Right forelimb (tissue), 1 donor: ENCODE results near the gene RILPL1.
"Not testable (repeated sequence)": the region's sequence is repeated elsewhere in the genome, so short reads cannot be mapped to it uniquely, and the experiment has no call there.

Experiments used
- DNase-seq: peaks from one replicate; pipeline ENCODE4 v3.0.0-alpha.2; 2018

The RILPL1 gene

DNA sequence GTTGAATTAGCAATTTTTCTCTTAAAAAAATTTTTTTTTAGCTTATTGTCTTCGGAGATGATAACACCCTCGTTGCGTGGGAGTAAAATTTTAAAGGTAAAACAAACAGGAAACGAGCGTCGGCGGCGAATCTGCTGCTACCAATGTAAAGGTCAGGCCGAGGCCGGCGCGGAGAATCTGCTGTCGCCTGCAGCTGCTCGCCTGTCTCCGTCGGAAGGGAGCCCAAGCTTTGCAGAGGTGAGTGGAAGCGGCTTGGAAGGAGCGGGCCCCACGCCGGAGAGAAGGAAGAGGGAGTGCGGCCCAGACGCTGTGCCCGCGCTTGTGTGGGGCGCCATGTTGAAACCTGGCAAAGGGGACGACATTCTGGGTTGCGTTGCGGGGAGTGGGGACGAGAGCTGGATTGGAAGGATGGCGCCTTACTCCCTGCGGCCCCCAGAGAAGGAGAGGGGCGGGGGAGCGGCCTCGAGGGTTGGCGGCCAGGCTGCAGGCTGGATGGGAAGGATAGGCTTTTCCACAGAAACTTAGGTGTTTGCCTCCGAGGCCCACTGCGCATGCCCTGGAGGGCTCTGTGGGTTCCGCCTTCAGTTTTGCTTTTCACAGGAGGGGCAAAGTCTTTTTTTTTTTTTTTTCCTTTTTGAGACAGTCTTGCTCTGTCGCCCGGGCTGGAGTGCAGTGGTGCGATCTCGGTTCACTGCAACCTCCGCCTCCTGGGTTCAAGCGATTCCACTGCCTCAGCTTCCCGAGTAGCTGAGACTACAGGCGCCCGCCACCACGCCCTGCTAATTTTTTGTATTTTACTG is 75.3 kb downstream of the RILPL1 start, which contains the start of gene SNRNP35:
Gene SNRNP35, plus strand, starts transcription at position 160 of the 800 bp plus-strand sequence. CDS start 7,402 bp downstream, outside the sequence.
- DNase-seq: peak; percentile 92

DNA sequence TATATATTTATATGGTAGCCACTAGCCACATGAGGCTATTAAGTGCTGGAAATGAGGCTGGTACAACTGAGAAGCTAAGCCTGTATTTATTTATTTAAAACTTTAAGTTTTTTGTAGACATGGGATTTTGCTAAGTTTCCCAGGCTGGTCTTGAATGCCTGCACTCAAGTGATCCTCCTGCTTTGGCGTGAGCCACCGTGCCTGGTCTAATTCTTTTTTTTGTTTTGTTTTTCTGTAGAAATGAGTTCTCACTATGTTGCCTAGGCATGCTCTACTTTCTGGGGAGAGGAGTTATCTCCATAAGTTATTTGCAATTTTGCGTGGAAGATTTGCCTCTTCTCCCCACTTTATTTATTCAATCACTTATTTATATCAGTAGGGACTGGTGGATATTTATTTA is 80.4 kb downstream of the RILPL1 start:
- no peak for DNase-seq

DNA sequence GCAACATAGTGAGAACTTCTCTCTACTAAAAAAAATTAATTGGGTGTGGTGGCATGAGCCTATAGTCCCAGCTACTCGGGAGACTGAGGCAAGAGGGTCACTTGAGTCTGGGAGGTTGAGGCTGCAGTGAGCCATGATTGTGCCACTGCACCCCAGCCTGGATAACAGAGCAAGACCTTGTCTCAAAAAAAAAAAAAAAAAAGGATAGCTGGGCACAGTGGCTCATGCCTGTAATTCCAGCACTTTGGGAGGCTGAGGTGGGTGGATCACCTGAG is 81.3 kb downstream of the RILPL1 start:
- DNase-seq: not testable (repeated sequence)

DNA sequence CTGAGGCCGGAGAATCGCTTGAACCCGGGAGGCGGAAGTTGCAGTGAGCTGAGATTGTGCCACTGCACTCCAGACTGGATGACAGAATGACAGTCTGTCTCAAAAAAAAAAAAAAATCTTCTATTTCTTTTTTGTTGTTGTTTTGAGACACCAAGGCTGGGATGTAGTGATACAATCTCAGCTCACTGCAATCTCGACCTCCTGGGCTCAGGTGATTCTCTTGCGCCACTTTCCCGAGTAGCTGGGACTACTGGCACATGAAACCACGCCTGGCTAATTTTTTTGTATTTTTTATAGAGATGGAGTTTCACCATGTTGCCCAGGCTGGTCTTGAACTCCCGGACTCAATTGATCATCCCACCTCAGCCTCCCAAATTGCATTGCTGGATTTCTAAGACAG is 82.9 kb downstream of the RILPL1 start:
- no peak for DNase-seq

DNA sequence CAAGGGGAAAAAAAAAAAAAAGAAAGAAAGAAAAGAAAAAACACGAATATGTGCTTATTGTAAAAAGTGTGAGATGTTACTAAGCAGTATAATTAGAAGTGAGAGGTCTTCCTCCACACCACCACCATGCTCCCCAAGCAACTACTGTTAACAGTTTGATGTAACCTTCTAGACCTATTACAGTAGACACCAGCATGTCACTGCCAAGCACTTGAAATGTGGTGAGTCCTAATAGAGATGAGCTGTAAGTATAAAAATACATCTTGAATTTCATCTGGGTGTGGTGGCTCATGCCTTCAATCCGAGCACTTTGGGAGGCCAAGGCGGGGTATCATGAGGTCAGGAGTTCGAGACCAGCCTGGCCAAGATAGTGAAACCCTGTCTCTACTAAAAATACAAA is 83.7 kb downstream of the RILPL1 start:
- no peak for DNase-seq

DNA sequence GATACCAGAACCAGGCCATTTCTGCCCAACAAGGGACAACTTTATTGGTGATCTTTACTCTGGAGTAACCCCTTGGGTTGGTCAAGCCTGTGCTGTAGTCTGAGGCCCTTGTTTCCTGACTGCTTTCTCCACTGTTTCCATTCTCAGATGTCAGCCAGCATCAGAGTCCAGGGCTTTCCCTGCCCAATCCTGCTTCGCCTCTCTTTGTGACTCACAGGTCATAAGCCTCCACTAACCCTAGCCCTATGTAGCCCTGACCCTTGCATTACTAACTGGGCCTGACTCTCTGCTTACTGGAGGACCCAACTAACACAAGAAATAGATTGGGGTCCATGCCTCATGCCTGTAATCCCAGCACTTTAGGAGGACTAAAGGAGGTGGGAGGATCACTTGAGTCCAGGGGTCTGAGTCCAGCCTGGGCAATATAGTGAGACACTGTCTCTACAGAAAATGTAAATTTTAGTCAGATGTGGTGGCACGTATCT is 84.2 kb downstream of the RILPL1 start:
- no peak for DNase-seq

DNA sequence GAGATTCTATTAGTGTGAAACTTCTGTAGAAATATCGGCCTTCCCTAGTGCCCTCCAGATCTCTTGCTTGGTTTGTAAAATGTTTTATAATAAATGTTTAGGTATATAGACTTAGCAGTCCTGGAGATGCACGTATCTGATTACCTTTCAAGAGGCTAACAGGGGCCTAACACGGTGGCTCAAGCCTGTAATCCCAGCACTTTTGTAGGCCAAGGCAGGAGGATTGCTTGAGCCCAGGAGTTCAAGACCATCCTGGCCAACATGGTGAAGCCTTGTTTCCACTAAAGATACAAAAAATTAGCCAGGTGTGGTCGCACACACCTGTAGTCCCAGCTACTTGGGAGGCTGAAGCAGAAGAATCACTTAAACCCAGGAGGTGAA is 87.2 kb downstream of the RILPL1 start:
- DNase-seq: no peak

- no peak for DNase-seq
Observed at GRCh38 chr12:123445388-123446332, 87.9 kb downstream of the RILPL1 start.

DNA sequence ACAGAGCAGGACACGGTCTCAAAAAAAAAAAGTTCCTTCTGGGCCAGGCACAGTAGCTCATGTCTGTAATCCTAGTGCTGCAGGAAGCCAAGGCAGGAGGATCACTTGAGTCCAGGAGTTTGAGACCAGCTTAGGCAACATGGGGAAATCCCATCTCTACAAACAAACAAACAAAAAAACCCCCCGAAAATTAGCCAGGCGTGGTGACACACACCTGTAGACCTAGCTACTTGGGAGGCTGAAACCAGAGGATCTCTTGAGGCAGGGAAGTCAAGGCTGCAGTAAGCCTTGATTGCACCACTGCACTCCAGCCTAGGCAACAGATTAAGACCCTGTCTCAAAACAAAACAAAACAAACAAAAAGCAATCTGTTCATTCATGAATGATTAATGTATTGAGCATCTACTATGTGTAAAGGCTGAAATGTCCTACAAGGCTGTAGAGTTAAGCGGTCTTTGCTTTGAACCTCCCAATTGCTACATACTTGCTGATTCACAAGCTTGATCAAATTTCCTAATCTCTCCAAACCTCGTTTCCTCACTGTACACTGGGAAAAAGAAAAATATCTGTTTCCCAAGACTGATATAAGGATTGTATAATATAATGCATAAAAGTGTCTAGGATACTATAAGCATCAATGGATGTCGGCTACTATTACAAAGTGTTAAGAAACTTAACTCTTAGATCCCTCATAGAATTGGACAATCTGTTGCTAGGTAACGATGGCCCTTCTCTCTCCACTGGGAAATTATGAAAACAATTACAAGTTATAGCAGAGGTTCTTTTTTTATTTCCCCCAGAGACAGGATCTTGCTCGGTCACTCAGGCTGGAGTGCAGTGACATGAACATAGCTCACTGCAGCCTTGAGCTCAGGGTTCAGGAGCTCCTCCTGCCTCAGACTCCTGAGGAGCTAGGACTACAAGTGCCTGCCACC is 89.2 kb downstream of the RILPL1 start:
- DNase-seq: no peak

DNA sequence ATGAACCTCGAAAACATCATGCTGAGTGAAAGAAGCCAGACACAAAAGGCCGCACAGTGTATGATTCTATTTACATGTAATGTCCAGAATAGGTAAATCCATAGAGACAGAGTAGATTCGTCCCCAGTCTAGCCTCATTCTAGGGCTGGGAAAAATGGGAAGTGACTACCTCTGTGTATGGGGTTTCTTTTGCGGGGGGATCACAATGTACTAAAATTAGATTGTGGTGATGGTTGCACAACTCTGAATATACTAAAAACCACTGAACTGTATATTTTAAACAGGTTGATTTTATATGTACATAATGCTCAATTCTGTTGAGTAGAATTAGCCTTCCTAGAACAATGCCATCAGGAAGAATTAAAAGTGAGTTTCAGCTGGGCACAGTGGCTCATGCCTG is 90.7 kb downstream of the RILPL1 start:
- no peak for DNase-seq

- no peak for DNase-seq
Observed at GRCh38 chr12:123441523-123442164, 91.9 kb downstream of the RILPL1 start.

DNA sequence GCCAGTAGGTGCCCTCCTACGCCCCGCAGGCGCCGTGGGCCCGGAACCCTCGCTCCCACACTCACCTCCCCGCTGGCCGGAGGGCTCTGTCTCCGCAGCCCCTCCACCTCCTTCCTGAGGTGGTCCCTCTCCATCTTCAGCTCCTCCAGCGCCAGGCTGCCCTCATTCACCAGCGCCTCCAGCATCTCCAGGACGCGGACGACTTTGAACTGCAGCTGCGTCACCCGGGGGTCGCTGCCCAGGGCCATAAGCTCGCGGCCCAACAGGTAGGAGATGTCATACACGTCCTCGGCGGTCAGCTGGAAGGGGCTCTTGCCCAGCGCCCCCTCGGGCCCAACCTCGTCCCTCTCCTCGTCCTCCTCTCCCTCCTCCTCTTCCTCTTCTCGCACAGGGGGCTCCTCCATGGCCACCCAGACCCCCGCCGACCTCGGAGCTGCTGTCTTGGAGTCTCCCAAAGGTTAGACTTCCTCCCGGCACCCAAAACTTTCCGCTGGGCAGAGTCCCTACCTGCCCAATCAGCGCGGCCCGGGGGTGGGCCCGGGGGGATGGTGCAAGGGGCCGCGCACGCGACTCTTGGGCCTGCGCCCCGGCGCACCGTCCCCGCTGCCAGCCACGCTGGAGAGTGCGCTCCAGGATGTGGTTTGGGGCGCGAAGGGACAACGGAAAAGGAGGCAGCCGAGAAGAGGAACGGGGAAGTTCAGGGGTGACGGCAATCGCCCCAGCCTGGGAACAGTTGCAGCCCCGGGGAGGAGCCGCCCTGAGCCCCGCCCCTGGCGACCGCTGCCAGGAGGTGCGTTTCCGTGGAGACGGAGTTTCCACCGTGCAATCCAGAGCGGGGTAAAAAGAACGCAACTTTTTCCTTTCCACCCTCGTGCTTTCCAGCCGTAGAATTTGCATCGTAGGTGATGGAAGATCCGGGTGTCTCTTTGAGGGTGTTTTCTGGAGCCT is 97.2 kb downstream of the RILPL1 start, which contains the start of gene RILPL2:
Gene RILPL2, minus strand, starts transcription at position 668 of the 948 bp plus-strand sequence. Its CDS starts 264 bp downstream, at position 404.
- DNase-seq: peak; percentile 93

DNA sequence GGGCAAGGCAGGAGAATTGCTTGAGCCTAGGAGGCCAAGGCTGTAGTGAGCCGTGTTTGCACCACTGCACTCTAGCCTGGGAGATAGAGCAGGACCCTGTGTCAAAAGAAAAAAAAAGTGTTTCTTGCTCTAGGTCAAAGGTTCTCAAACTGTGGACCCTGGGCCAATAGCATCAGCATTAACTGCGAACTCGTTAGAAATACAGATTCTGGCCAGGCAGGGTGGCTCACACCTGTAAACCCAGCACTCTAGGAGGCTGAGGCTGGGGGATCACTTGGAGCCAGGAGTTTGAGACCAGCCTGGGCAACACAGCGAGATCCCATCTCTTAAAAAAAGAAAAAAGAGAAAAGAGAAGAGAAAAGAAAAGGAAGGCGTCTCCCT is 97.9 kb downstream of the RILPL1 start:
- no peak for DNase-seq

DNA sequence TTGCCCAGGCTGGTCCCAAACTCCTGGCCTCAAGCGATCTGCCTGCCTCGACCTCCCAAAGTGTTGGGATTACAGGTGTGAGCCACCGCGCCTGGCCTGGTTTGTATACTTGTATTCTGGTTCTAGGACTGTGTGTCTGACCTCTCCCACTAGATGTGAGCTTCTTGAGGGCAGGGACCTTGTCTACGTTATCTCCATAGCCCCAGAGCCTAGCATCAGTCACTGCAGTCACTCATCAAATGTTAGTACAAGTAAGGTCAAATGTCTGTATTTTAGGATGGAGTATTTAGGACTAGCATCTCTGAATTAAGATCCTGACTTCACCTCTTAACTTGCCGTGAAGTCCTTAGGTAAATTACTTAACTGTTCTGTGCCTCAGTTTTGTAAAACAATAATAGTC is 99.9 kb downstream of the RILPL1 start:
- DNase-seq: no peak

DNA sequence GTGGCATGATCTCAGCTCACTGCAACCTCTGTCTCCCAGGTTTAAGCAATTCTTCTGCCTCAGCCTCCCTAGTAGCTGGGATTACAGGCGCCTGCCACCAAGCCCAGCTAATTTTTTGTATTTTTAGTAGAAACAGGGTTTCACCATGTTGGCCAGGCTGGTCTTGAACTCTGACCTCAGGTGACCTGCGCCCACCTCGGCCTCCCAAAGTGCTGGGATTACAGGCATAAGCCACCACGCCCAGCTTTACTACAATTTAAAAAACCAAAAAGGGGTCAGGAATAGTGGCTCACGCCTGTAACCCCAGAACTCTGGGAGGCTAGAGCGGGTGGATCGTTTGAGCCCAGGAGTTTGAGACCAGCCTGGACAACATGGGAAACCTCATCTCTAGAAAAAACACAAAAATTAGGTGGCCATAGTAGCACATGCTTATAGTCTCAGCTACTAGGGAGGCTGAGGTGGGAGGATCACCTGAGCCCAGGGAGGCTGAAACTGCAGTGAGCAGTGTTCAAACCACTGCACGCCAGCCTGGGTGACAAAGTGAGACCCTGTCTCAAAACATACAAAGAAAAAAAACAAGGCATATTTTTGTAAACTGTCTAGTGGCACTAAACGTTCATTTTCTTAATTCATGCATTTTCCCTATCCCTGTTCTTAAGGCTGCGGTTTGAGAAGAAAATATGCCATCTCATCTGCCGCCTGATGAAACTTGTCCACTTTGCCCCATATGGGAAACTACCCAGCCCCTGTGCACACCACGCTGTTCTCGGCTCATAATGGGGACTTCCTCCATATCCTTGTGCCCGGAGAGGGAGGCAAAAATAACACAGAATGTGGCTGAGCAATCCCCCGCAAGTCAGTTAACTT is 101.3 kb downstream of the RILPL1 start:
- not testable (repeated sequence) for DNase-seq

GRCh38 chr12:123429101-123429500 is 104.4 kb downstream of the RILPL1 start:
- not testable (repeated sequence) for DNase-seq

- no peak for DNase-seq
Observed at GRCh38 chr12:123428591-123428990, 104.9 kb downstream of the RILPL1 start.

DNA sequence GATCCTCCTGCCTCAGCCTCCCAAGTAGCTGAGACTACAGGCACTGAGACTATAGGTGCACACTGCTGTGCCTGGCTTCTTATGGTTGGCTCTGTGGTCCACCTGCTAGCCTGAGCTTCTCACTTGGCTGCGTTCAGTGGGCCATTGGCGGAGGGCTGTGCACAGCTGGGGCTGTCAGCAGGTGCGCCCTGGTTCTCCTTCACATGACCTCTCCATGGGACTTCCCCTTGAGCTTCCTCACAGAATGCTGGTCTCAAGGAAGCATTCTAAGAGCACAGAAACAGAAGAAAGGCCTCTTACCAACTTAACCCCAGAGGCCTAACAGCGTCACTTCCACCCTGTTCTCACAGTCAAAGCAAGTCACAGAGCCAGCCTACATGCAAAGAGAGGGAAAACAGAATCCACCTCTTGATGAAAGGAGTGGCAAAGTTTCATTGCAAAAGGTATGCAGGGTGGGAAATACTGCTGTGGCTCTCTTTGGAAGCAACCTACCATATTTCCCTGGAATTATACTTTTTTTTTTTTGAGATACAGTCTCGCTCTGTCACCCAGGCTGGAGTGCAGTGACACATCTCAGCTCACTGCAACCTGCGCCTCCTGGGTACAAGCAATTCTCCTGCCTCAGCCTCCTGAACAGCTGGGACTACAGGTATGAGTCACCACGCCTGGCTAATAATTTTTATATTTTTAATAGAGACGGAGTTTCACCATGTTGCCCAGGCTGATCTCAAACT is 106.3 kb downstream of the RILPL1 start:
- DNase-seq: no peak

DNA sequence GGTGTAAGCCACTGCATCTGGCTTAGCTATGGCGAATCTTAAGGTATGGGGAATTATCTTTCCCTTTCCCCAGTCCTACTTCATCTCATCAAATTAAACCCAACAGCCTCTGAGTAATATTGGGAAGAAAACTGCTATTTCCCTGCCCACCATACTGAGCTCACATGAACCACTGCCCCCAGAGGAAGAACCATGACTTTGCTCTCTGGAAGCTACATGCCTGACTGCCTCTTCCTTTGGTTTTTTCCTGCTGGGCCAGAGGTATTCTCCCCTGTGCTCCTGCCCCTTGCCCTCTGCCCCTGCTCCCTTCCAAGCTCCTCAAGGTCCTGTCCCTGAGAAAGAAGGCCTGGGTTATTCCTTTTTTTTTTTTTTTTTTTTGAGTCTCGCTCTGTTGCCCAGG is 112.2 kb downstream of the RILPL1 start:
- no peak for DNase-seq
